B cell (primary cell): Measurements from ENCODE around the gene PRLHR.

Source experiments
- CTCF ChIP-seq: fragments of 200-600 bp; IDR thresholded peaks from one replicate; pipeline ENCODE4 v1.8.0; 2022; ENCODE audit warnings: antibody characterized with exemption, mild to moderate bottlenecking
- EZH2 ChIP-seq: IDR thresholded peaks from 2 replicates; pipeline ENCODE4 v1.6.1; 2012; ENCODE audit warnings: borderline replicate concordance, low read depth, mild to moderate bottlenecking, moderate library complexity, low read length; ENCODE audit not compliant: insufficient read depth, poor library complexity, severe bottlenecking

GRCh38 chr10:118565301-118566075, 30.0 kb downstream of the PRLHR start:
- TF ChIP-seq CTCF (no peak), EZH2 (no peak)
